Prostate gland (tissue), 2 donors: ENCODE data around the gene LEUTX. TPM values are rescaled to one million over a fixed set of nuclear protein-coding genes. Genes with fewer than 3 reads are reported as not detected.

Experiments
- DNase-seq: peaks from one replicate; pipeline ENCODE4 v3.0.0-alpha.2; 2019; ENCODE audit warnings: low spot score
- H3K27ac ChIP-seq, 2 donors: fragments of 200-600 bp; sonication (generic); 2 replicates each; pipeline ENCODE4 v1.5.1; 2017 to 2019
- H3K27me3 ChIP-seq: fragments of 200-600 bp; sonication (generic); replicated peaks from 2 replicates; pipeline ENCODE4 v1.5.1; 2019; ENCODE audit not compliant: insufficient read depth
- H3K36me3 ChIP-seq, 2 donors: fragments of 200-600 bp; sonication (generic); 1 replicate in 1 of 2; 2 replicates in 1 of 2; pipeline versions ENCODE4 v1.5.1 to v1.8.1; 2017 to 2019
- H3K4me1 ChIP-seq: fragments of 200-600 bp; sonication (generic); replicated peaks from 2 replicates; pipeline ENCODE4 v1.5.1; 2019
- H3K4me3 ChIP-seq, 2 donors: fragments of 200-600 bp; sonication (generic); 2 replicates each; pipeline ENCODE4 v1.5.1; 2017 to 2019
- H3K9me3 ChIP-seq: fragments of 200-600 bp; sonication (generic); 2 replicates; pipeline ENCODE4 v1.5.1; 2017
- CTCF ChIP-seq, 4 experiments: fragments of 200-600 bp in 2 of 4; fragments of 450-650 bp in 2 of 4; sonication (generic) in 2 of 4; IDR thresholded peaks; 1 replicate in 3 of 4; 2 replicates in 1 of 4; pipeline ENCODE4 v1.5.1; 2016 to 2019; ENCODE audit warnings: antibody characterized with exemption in 4 of 4, mild to moderate bottlenecking in 2 of 4, moderate library complexity in 2 of 4
- POLR2A ChIP-seq: fragments of 450-650 bp; IDR thresholded peaks from one replicate; pipeline ENCODE4 v1.6.1; 2016; ENCODE audit warnings: antibody characterized with exemption, mild to moderate bottlenecking
- POLR2AphosphoS5 ChIP-seq: sonication (generic); formaldehyde crosslinking; IDR thresholded peaks from one replicate; pipeline ENCODE4 v1.6.1; 2017; ENCODE audit warnings: antibody characterized with exemption
- WGBS: methylation state at CpG from one replicate; pipeline ENCODE4 v1.1.5; 2018; 5-methylcytosine and 5-hydroxymethylcytosine counted together
- intact Hi-C: fragments of 100-400 bp; cut with DNase I; formaldehyde crosslinking; loops from one replicate; pipeline ENCODE4 v1.14.2; 2022
- total RNA-seq, 2 donors: library from RNA; depleted of rRNA; stranded (reverse); fragments of >200 nt; gene quantifications; one replicate each; pipeline ENCODE4 v1.1.0, GENCODE V29; 2016

LEUTX gene
- total RNA-seq, 2 donors from 2014 or later, result not detected

DNA sequence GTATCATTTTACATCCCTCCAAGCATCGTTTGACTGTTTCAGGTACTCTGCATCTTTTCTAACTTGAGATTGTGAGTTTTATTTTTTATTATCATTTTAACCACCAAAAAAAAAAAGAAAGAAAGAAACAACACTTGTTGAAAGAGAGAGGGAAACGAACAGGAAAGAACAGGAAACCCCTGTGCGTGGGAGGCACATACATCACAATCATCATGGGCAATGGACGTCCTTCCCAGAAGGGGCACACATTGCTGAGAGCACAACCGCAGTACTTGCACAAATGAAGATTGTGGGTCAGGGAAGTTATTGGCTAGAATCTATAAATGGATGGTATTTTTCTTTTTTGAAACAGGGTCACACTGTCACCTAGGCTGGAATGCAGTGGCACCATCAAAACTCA lies 42.6 kb upstream of the LEUTX start:
- Histone ChIP-seq H3K4me1 (no peaks in the 10 kb centered on the region), H3K27me3 (no peaks in the 10 kb centered on the region), H3K4me3 (no peak overlapping the region), H3K9me3 (no peaks in the 10 kb centered on the region), H3K27ac (no peak overlapping the region), H3K36me3 (no peaks in the 10 kb centered on the region)
- TF ChIP-seq CTCF (IDR thresholded peaks at IDR 0.05) (no peak), POLR2A (no peak), POLR2AphosphoS5 (no peak)
- no peak for DNase-seq
- intact Hi-C loops, result no loop called here
- 67% methylated on average over 5 of the region's 5 CpGs for WGBS

DNA sequence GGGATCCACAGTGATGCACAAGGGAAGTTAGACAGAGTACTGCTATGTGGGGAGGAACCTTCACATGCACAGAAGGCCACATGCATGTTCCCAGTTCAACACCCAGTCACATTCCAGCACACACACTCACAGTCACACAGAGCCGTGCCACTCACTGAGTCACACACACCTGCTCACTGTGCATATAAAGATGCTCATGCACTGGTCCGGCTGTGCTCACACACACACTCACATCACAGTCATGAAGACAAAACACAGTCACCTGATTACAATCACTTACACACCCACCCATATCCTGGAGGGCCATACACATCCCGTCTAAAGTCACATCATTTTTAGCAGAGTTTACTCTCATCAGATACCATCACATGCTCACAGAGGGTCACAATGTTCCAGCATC lies 41.3 kb upstream of the LEUTX start:
- no peak for DNase-seq
- intact Hi-C loops, result no loop called here
- TF ChIP-seq POLR2AphosphoS5 (no peak), CTCF (IDR thresholded peaks at IDR 0.05) (no peak), POLR2A (no peak)
- H3K4me1 ChIP-seq, result no peaks in the 10 kb centered on the region
- no peak overlapping the region for H3K4me3 ChIP-seq
- WGBS, result 54% methylated on average over 3 of the region's 3 CpGs
- no peaks in the 10 kb centered on the region for H3K9me3 ChIP-seq
- no peaks in the 10 kb centered on the region for H3K36me3 ChIP-seq
- no peaks in the 10 kb centered on the region for H3K27me3 ChIP-seq
- no peak overlapping the region for H3K27ac ChIP-seq

- Histone ChIP-seq H3K4me1 (no peaks in the 10 kb centered on the region), H3K9me3 (no peaks in the 10 kb centered on the region), H3K27ac (no peak within 1 kb of the TSS), H3K36me3 (no peaks in the 10 kb centered on the region), H3K27me3 (no peaks in the 10 kb centered on the region), H3K4me3 (no peak within 1 kb of the TSS)
- no peak for DNase-seq
- 49% methylated on average over 3 of the region's 3 CpGs for WGBS
- intact Hi-C loops, result no loop called here
- TF ChIP-seq POLR2AphosphoS5, result no peak
- no peak for TF ChIP-seq POLR2A
- TF ChIP-seq CTCF (IDR thresholded peaks at IDR 0.05), result no peak
These were observed 40.8 kb upstream of the LEUTX start, which contains the start of gene CLC for GRCh38 chr19:39737891-39738290. CLC (minus strand) TSS chr19:39738029; CDS start chr19:39737952, 77 bp downstream.

DNA sequence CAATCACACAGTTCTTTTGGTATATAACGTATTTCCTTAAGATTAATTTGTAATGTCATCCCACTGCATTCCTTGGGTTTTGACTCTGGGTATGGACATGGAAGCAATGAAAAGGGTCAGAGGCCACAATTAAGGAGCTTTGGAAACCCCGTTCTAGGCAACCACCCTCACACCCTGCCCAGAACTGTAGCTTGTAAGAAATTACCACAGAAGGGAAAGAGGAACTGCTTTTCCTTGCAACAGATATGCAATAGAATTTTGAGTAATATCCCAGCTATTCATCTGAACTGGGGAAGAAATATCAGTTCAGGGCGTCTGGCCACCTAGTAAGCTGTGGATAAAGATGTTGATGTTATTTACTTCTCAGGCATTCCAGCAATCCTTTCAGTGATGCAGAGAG lies 39.8 kb upstream of the LEUTX start:
- Histone ChIP-seq H3K27ac (no peak overlapping the region), H3K9me3 (no peaks in the 10 kb centered on the region), H3K36me3 (no peaks in the 10 kb centered on the region), H3K4me3 (no peak overlapping the region), H3K27me3 (no peaks in the 10 kb centered on the region), H3K4me1 (no peaks in the 10 kb centered on the region)
- intact Hi-C loops, result no loop called here
- 54% methylated on average over 3 of the region's 3 CpGs for WGBS
- no peak for DNase-seq
- no peak for TF ChIP-seq POLR2AphosphoS5
- no peak for TF ChIP-seq POLR2A
- TF ChIP-seq CTCF (IDR thresholded peaks at IDR 0.05), result no peak

- TF ChIP-seq CTCF (IDR thresholded peaks at IDR 0.05) (no peak), POLR2AphosphoS5 (no peak), POLR2A (no peak)
- Histone ChIP-seq H3K9me3 (no peaks in the 10 kb centered on the region), H3K36me3 (no peaks in the 10 kb centered on the region), H3K27me3 (no peaks in the 10 kb centered on the region), H3K4me1 (no peaks in the 10 kb centered on the region), H3K4me3 (no peak overlapping the region), H3K27ac (no peak overlapping the region)
- no peak for DNase-seq
- WGBS, result 89% methylated on average over 1 of the region's 1 CpG
- intact Hi-C loops, result no loop called here
These were observed 38.3 kb upstream of the LEUTX start for GRCh38 chr19:39740395-39740794.
